A549 treated with dexamethasone at 1 μM for 4 hours (cell line): ENCODE measurements around the gene AGTPBP1. TPM values are rescaled to one million over a fixed set of nuclear protein-coding genes. Genes with fewer than 3 reads are reported as not detected.

ENCODE experiments used
- total RNA-seq: library from RNA; stranded (reverse); fragments of 200-300 nt; extraction: Qiagen RNA extraction; gene quantifications from 5 replicates; pipeline ENCODE4 v1.2.3, GENCODE V29; 2022

Gene AGTPBP1, protein sequence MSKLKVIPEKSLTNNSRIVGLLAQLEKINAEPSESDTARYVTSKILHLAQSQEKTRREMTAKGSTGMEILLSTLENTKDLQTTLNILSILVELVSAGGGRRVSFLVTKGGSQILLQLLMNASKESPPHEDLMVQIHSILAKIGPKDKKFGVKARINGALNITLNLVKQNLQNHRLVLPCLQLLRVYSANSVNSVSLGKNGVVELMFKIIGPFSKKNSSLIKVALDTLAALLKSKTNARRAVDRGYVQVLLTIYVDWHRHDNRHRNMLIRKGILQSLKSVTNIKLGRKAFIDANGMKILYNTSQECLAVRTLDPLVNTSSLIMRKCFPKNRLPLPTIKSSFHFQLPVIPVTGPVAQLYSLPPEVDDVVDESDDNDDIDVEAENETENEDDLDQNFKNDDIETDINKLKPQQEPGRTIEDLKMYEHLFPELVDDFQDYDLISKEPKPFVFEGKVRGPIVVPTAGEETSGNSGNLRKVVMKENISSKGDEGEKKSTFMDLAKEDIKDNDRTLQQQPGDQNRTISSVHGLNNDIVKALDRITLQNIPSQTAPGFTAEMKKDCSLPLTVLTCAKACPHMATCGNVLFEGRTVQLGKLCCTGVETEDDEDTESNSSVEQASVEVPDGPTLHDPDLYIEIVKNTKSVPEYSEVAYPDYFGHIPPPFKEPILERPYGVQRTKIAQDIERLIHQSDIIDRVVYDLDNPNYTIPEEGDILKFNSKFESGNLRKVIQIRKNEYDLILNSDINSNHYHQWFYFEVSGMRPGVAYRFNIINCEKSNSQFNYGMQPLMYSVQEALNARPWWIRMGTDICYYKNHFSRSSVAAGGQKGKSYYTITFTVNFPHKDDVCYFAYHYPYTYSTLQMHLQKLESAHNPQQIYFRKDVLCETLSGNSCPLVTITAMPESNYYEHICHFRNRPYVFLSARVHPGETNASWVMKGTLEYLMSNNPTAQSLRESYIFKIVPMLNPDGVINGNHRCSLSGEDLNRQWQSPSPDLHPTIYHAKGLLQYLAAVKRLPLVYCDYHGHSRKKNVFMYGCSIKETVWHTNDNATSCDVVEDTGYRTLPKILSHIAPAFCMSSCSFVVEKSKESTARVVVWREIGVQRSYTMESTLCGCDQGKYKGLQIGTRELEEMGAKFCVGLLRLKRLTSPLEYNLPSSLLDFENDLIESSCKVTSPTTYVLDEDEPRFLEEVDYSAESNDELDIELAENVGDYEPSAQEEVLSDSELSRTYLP
- 8.3 to 11.6 TPM (median 9.7 TPM) in 5 replicates for total RNA-seq

DNA sequence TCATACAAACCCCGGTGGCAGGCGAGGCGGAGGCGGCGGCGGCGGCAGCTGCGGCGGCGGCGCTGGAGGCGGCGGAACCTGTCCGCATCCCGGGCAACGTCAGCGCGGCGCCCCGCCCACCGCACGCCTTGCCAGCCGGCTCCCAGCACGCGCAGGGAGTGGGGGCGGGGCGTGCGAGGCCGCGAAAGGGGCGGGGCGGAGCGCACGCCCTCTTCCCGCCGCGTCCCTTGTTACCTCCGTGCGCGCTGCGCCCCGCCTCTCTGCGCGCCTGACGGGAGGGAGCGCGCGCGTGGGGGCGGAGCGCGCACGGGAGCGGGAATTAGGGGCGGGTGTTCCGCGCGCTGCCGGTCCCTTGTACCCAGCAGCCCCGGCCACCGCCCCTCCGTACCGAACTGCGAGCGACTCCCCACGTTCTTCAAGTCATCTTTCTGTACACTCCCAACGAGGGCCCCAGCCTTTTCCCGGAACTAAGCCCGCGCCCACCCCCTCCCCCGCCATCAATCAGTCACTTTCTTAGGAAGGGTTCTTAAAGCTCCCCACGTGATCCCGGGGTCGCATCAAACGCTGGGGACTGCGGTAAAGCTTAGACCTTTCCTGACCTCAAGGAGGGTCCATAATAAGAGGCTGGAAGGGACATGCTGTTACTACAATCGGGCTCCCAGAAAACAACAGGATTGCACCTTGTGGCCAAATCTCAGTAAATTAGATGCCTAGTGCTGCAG lies at the start of gene AGTPBP1:
Gene AGTPBP1 (minus strand): TSS at position 80 of the 722 bp plus-strand sequence. CDS start 29,421 bp downstream, outside the sequence.

Other genes with a start within 250 kb of the AGTPBP1 start
- 26.6 to 31.2 TPM (median 27.6 TPM) in 5 replicates for gene NAA35, start 199.2 kb upstream of the AGTPBP1 start, total RNA-seq